ENCODE data around the gene CTBP1. TPM values are rescaled to one million over a fixed set of nuclear protein-coding genes. Genes with fewer than 3 reads are reported as not detected.

CTBP1 gene
- total and polyA plus RNA-seq, 7 donors: 67.9 to 162 (median 113) TPM

GRCh38 chr4:1249148-1249730 is 309 bp upstream of the CTBP1 start:
- peaks cover 0 to 6% (median 0%) of the 10 kb centered on the region in 4 donors for H3K36me3 ChIP-seq
- H3K4me3 ChIP-seq: peak overlapping the region; percentile 42 to 98 (median 74)
- TF ChIP-seq EP300 (IDR thresholded peaks at IDR 0.05) (no peak), POLR2AphosphoS5 (IDR thresholded peaks at IDR 0.05) (peak in 2 of 4 donors; percentile 45 to 46), POLR2A (IDR thresholded peaks at IDR 0.05) (no peak)
- TF ChIP-seq, protein P1, sequence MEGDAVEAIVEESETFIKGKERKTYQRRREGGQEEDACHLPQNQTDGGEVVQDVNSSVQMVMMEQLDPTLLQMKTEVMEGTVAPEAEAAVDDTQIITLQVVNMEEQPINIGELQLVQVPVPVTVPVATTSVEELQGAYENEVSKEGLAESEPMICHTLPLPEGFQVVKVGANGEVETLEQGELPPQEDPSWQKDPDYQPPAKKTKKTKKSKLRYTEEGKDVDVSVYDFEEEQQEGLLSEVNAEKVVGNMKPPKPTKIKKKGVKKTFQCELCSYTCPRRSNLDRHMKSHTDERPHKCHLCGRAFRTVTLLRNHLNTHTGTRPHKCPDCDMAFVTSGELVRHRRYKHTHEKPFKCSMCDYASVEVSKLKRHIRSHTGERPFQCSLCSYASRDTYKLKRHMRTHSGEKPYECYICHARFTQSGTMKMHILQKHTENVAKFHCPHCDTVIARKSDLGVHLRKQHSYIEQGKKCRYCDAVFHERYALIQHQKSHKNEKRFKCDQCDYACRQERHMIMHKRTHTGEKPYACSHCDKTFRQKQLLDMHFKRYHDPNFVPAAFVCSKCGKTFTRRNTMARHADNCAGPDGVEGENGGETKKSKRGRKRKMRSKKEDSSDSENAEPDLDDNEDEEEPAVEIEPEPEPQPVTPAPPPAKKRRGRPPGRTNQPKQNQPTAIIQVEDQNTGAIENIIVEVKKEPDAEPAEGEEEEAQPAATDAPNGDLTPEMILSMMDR (IDR thresholded peaks at IDR 0.05): no peak
- H3K9me3 ChIP-seq: no peaks in the 10 kb centered on the region
- peak overlapping the region; percentile 88 to 99 (median 94) for H3K27ac ChIP-seq
- peak; percentile 93 for DNase-seq
- peaks cover 0 to 55% (median 52%) of the 10 kb centered on the region in 4 donors for H3K4me1 ChIP-seq
- intact Hi-C loops (cut with DNase I): loop anchor here (1.0 kb wide), 2 partner anchors 40 to 97 kb away; partner anchors contain the start of gene MAEA
- H3K27me3 ChIP-seq: no peaks in the 10 kb centered on the region
- WGBS, 2 donors: 1% methylated on average over 86 of the region's 86 CpGs

DNA sequence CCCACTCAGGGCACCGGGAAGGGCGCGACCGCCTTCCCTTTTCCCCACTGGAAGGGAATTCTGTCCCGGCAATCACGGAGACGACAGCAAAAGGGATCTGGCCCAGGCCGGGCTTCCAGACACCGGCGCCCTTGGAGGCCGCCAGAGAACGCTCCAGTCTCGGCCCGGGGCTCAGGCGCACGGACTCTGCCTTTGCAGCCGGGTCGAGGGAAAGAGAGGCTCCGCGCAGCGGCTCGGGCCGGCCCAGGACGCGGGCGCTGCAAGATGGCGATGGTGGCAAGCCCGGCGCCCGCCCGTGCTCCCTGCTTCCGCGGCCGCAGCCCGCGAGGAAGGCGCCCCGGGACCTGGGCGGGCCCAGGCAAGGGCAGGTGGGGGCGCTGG is 1.1 kb downstream of the CTBP1 start:
- TF ChIP-seq, protein P1 (IDR thresholded peaks at IDR 0.05): no peak
- TF ChIP-seq EP300 (IDR thresholded peaks at IDR 0.05): no peak
- TF ChIP-seq POLR2AphosphoS5 (IDR thresholded peaks at IDR 0.05): no peak
- TF ChIP-seq POLR2A (IDR thresholded peaks at IDR 0.05): no peak
- H3K9me3 ChIP-seq: no peaks in the 10 kb centered on the region
- H3K4me3 ChIP-seq: peak overlapping the region; percentile 54 to 98 (median 84)
- H3K27ac ChIP-seq: peak overlapping the region; percentile 88 to 99 (median 98)
- intact Hi-C loops (cut with DNase I): loop anchor here (1.0 kb wide), 1 partner anchor 81 kb away; no protein-coding TSS in a partner anchor
- DNase-seq: peak; percentile 71
- peaks cover 0 to 68% (median 66%) of the 10 kb centered on the region in 4 donors for H3K4me1 ChIP-seq
- H3K27me3 ChIP-seq: no peaks in the 10 kb centered on the region
- 0 to 1% methylated on average over 40 of the region's 40 CpGs for WGBS, 2 donors
- H3K36me3 ChIP-seq: peaks cover 0 to 6% (median 0%) of the 10 kb centered on the region in 4 donors

GRCh38 chr4:1246901-1247863 is 1.7 kb downstream of the CTBP1 start:
- peak; percentile 66 for DNase-seq
- Histone ChIP-seq H3K4me3 (peak overlapping the region; percentile 54 to 98 (median 84)), H3K27ac (peak overlapping the region; percentile 88 to 99 (median 98)), H3K36me3 (peaks cover 0 to 6% (median 0%) of the 10 kb centered on the region in 4 donors), H3K9me3 (no peaks in the 10 kb centered on the region), H3K27me3 (no peaks in the 10 kb centered on the region), H3K4me1 (peaks cover 0 to 75% (median 73%) of the 10 kb centered on the region in 4 donors)
- intact Hi-C loops (cut with DNase I): loop anchor here (1.0 kb wide), 1 partner anchor 80 kb away; no protein-coding TSS in a partner anchor
- WGBS, 2 donors: 7 to 9% methylated on average over 48 of the region's 48 CpGs
- TF ChIP-seq POLR2AphosphoS5 (IDR thresholded peaks at IDR 0.05) (peak in 1 of 4 donors; percentile 10), EP300 (IDR thresholded peaks at IDR 0.05) (no peak), POLR2A (IDR thresholded peaks at IDR 0.05) (no peak)
- TF ChIP-seq, protein P1 (IDR thresholded peaks at IDR 0.05): no peak

DNA sequence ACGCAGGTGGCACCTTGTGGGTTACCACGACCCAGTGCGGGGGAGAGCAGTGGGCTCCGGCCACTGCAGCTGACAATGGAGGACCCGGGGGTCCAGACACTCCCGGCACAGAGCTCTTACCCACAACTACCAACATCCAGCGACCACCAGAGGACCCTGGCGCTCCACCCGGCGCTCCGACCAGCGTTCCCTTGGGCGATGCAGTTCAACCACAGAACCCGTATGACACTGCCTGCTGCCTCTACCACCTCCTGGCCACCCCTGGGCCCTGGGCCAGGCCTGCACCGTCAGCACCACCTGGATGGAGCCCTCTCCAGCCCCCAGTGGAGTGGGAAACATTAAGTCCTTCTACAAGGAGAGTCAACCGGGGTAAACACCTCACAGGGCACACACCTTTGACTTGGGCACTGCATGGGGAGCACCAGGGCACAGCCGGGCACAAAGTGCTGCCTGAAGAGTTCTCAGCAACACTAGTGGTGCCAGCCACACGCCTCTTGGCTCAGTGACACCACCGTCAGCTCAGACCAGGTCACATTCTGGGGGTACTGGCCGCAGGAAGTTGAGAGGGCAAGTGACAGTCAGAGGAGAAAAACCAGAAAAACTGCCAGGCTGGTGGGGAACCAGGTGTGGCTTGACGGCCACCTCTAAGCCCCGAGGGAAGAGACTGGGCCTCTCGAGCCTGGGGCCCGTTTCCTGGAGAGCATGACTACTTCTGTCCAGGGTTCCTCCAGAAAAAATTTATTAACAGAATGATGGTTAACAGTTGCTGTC is 2.6 kb downstream of the CTBP1 start:
- intact Hi-C loops (cut with DNase I): no loop called here
- no peaks in the 10 kb centered on the region for H3K27me3 ChIP-seq
- peaks cover 0 to 82% (median 77%) of the 10 kb centered on the region in 4 donors for H3K4me1 ChIP-seq
- H3K4me3 ChIP-seq: peak overlapping the region in 3 of 4 donors; percentile 54 to 98 (median 94)
- peaks cover 0 to 9% (median 0%) of the 10 kb centered on the region in 4 donors for H3K36me3 ChIP-seq
- no peak for TF ChIP-seq EP300 (IDR thresholded peaks at IDR 0.05)
- TF ChIP-seq, protein P1 (IDR thresholded peaks at IDR 0.05): no peak
- TF ChIP-seq POLR2A (IDR thresholded peaks at IDR 0.05): no peak
- no peak for TF ChIP-seq POLR2AphosphoS5 (IDR thresholded peaks at IDR 0.05)
- no peaks in the 10 kb centered on the region for H3K9me3 ChIP-seq
- peak overlapping the region; percentile 88 to 99 (median 98) for H3K27ac ChIP-seq
- peak; percentile 64 for DNase-seq
- WGBS, 2 donors: 51 to 65% methylated on average over 24 of the region's 24 CpGs
